ENCODE results near the gene PLAC1.

DNA sequence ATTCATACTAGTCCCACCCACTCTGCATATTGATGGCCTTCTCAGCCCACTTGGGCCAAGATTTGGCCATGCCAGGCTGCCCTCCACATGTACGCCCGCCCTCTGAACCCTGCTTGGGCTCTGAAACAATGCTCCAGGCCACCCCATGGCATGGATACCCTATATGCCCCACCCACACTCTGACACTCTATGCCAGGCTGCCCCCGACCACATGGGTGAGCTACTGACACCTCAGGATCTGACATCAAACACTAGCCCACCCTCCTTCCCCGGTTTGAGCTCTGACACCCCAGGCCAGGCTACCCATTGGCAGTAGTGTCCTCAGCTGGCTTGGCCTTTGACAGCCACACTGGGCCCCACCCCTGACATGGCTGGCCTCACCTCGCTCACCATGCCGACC is 128.8 kb downstream of the PLAC1 start:
- no peak for TF ChIP-seq ZFP3 (CRISPR knock-in tag; IDR thresholded peaks at IDR 0.05)
- TF ChIP-seq, protein P1, sequence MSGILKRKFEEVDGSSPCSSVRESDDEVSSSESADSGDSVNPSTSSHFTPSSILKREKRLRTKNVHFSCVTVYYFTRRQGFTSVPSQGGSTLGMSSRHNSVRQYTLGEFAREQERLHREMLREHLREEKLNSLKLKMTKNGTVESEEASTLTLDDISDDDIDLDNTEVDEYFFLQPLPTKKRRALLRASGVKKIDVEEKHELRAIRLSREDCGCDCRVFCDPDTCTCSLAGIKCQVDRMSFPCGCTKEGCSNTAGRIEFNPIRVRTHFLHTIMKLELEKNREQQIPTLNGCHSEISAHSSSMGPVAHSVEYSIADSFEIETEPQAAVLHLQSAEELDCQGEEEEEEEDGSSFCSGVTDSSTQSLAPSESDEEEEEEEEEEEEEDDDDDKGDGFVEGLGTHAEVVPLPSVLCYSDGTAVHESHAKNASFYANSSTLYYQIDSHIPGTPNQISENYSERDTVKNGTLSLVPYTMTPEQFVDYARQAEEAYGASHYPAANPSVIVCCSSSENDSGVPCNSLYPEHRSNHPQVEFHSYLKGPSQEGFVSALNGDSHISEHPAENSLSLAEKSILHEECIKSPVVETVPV (CRISPR knock-in tag; IDR thresholded peaks at IDR 0.05): no peak
- TF ChIP-seq, protein P2, sequence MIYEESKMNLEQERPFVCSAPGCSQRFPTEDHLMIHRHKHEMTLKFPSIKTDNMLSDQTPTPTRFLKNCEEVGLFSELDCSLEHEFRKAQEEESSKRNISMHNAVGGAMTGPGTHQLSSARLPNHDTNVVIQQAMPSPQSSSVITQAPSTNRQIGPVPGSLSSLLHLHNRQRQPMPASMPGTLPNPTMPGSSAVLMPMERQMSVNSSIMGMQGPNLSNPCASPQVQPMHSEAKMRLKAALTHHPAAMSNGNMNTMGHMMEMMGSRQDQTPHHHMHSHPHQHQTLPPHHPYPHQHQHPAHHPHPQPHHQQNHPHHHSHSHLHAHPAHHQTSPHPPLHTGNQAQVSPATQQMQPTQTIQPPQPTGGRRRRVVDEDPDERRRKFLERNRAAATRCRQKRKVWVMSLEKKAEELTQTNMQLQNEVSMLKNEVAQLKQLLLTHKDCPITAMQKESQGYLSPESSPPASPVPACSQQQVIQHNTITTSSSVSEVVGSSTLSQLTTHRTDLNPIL (CRISPR knock-in tag; IDR thresholded peaks at IDR 0.05; ENCODE audit: low read depth): no peak
